ENCODE measurements around the gene EFHC1. TPM values are rescaled to one million over a fixed set of nuclear protein-coding genes. Genes with fewer than 3 reads are reported as not detected.

EFHC1 gene
- total RNA-seq, 1 experiment from 2014 or later = 15.5 TPM

DNA sequence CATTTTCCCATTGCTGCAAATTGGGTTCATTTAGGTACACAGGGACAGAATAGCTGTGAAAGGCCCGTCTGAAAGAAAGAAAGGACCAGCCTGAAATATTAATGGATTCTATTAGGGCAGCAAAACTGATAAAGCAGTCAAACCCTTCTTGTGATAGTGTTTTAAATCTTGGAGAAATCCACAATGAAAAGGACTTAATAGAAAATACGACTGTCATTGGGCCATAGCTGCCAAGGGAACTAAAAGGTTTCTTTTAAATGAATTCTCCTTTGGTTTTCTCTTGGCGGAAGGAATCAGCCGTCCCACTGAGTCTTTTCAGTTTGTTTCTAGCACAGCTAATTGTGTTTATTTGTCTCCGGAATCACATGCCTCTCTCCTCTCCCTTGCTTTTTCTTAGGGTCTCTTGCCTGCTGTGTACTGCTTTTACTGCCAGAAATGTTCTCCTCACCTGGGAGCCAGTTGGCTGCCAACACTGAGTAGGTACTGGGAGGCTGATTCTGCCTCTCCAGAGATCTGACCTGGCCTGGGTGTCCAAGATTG lies 46.9 kb upstream of the EFHC1 start (continued):
- TF ChIP-seq ARID4B (CRISPR knock-in tag; IDR thresholded peaks at IDR 0.05; ENCODE audit: borderline replicate concordance) (no peak), FOXJ3 (CRISPR knock-in tag; IDR thresholded peaks at IDR 0.05; ENCODE audit: borderline replicate concordance) (no peak), NR3C1 (CRISPR knock-in tag; conservative IDR thresholded peaks at IDR 0.05; ENCODE audit: low read depth) (no peak), ZNF263 (CRISPR knock-in tag; IDR thresholded peaks at IDR 0.05; ENCODE audit: low read depth) (no peak)

GRCh38 chr6:52374247-52374646 lies 45.9 kb upstream of the EFHC1 start:
- ATAC-seq (no peak), DNase-seq (ENCODE audit: low spot score) (no peak)
- peaks cover 15% of the 10 kb centered on the region for H3K36me3 Mint-ChIP-seq
- no peaks in the 10 kb centered on the region for H3K27me3 Mint-ChIP-seq (ENCODE audit: low read depth)
- ChIA-PET POLR2A (no interaction called here), CTCF (no interaction called here)
- H3K4me1 Mint-ChIP-seq = peaks cover 5% of the 10 kb centered on the region; the same call in 1 of the 2 replicates
- TF ChIP-seq TEAD4 (CRISPR knock-in tag; IDR thresholded peaks at IDR 0.05) (no peak), CBFB (CRISPR knock-in tag; IDR thresholded peaks at IDR 0.05; ENCODE audit: low read depth) (no peak), IRF1 (CRISPR knock-in tag; IDR thresholded peaks at IDR 0.05) (no peak), ZNF396 (CRISPR knock-in tag; IDR thresholded peaks at IDR 0.05; ENCODE audit: borderline replicate concordance) (no peak), ARID4B (CRISPR knock-in tag; IDR thresholded peaks at IDR 0.05; ENCODE audit: borderline replicate concordance) (no peak), TEAD1 (CRISPR knock-in tag; IDR thresholded peaks at IDR 0.05) (no peak), ZNF671 (CRISPR knock-in tag; IDR thresholded peaks at IDR 0.05) (no peak), RORB (CRISPR knock-in tag; IDR thresholded peaks at IDR 0.05) (no peak), ZNF121 (CRISPR knock-in tag; IDR thresholded peaks at IDR 0.05) (no peak), KAT7 (CRISPR knock-in tag; IDR thresholded peaks at IDR 0.05; ENCODE audit: borderline replicate concordance) (no peak)
- TF ChIP-seq, protein P1, sequence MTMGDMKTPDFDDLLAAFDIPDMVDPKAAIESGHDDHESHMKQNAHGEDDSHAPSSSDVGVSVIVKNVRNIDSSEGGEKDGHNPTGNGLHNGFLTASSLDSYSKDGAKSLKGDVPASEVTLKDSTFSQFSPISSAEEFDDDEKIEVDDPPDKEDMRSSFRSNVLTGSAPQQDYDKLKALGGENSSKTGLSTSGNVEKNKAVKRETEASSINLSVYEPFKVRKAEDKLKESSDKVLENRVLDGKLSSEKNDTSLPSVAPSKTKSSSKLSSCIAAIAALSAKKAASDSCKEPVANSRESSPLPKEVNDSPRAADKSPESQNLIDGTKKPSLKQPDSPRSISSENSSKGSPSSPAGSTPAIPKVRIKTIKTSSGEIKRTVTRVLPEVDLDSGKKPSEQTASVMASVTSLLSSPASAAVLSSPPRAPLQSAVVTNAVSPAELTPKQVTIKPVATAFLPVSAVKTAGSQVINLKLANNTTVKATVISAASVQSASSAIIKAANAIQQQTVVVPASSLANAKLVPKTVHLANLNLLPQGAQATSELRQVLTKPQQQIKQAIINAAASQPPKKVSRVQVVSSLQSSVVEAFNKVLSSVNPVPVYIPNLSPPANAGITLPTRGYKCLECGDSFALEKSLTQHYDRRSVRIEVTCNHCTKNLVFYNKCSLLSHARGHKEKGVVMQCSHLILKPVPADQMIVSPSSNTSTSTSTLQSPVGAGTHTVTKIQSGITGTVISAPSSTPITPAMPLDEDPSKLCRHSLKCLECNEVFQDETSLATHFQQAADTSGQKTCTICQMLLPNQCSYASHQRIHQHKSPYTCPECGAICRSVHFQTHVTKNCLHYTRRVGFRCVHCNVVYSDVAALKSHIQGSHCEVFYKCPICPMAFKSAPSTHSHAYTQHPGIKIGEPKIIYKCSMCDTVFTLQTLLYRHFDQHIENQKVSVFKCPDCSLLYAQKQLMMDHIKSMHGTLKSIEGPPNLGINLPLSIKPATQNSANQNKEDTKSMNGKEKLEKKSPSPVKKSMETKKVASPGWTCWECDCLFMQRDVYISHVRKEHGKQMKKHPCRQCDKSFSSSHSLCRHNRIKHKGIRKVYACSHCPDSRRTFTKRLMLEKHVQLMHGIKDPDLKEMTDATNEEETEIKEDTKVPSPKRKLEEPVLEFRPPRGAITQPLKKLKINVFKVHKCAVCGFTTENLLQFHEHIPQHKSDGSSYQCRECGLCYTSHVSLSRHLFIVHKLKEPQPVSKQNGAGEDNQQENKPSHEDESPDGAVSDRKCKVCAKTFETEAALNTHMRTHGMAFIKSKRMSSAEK (CRISPR knock-in tag; IDR thresholded peaks at IDR 0.05; ENCODE audit: borderline replicate concordance) = no peak
- TF ChIP-seq, protein P2, sequence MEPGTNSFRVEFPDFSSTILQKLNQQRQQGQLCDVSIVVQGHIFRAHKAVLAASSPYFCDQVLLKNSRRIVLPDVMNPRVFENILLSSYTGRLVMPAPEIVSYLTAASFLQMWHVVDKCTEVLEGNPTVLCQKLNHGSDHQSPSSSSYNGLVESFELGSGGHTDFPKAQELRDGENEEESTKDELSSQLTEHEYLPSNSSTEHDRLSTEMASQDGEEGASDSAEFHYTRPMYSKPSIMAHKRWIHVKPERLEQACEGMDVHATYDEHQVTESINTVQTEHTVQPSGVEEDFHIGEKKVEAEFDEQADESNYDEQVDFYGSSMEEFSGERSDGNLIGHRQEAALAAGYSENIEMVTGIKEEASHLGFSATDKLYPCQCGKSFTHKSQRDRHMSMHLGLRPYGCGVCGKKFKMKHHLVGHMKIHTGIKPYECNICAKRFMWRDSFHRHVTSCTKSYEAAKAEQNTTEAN (CRISPR knock-in tag; IDR thresholded peaks at IDR 0.05) = no peak
- peaks cover 12% of the 10 kb centered on the region for H3K9me3 Mint-ChIP-seq
- H3K4me3 Mint-ChIP-seq = no peak overlapping the region
- H3K27ac Mint-ChIP-seq = no peak overlapping the region

Measured in WTC11 (cell line).